Stomach (tissue), 4 donors: ENCODE results near the gene SERPINF2.

ENCODE experiments used
- CTCF ChIP-seq, 7 experiments: fragments of 450-650 bp in 4 of 7; fragments of 200-600 bp in 3 of 7; sonication (generic) in 3 of 7; IDR thresholded peaks; one replicate each; pipeline ENCODE4 v1.5.1; 2016 to 2019; ENCODE audit warnings: antibody characterized with exemption in 7 of 7, control low read depth in 2 of 7, mild to moderate bottlenecking in 1 of 7
- POLR2A ChIP-seq, 4 donors: fragments of 450-650 bp; IDR thresholded peaks; one replicate each; pipeline ENCODE4 v1.6.1; 2016; ENCODE audit warnings: antibody characterized with exemption in 4 of 4, control low read depth in 2 of 4, mild to moderate bottlenecking in 1 of 4, moderate library complexity in 1 of 4
- POLR2AphosphoS5 ChIP-seq, 3 donors: sonication (generic); formaldehyde crosslinking; IDR thresholded peaks; one replicate each; pipeline ENCODE4 v1.6.1; 2016; ENCODE audit warnings: antibody characterized with exemption in 3 of 3

- no peak for TF ChIP-seq CTCF (IDR thresholded peaks at IDR 0.05)
- TF ChIP-seq POLR2AphosphoS5 (IDR thresholded peaks at IDR 0.05) = no peak
- TF ChIP-seq POLR2A (IDR thresholded peaks at IDR 0.05) = no peak
Measured at GRCh38 chr17:1765576-1765975, 22.9 kb downstream of the SERPINF2 start.
